HCT116 (cell line): ENCODE measurements around the gene ERLEC1. TPM values are rescaled to one million over a fixed set of nuclear protein-coding genes. Genes with fewer than 3 reads are reported as not detected.

ENCODE experiments used
- ATAC-seq: fragments of 200-7000 bp; cut with Tn5 transposase; 2 replicates; pipeline ENCODE4 v1.9.1; 2020; ENCODE audit warnings: mild to moderate bottlenecking, moderate library complexity
- BruUV-seq: library from RNA; stranded (reverse); fragments of 400-500 nt; replicated peaks from 2 replicates; lab custom pipeline; 2021; lab: Mats Ljungman, UMichigan
- CTCF ChIA-PET: fragments of 300-600 bp; sonication (Branson Sonifier 250); formaldehyde crosslinking; loops from one replicate; lab custom pipeline; 2021; ENCODE audit warnings: antibody characterized with exemption; lab: Charles Lee
- POLR2A ChIA-PET: fragments of 300-600, 350-600 bp; sonication (Branson Sonifier 250); formaldehyde crosslinking; loops from one replicate; lab custom pipeline; 2021; ENCODE audit warnings: antibody characterized with exemption; lab: Charles Lee
- RAD21 ChIA-PET, 2 experiments: fragments of 300-600 bp; sonication (Branson Sonifier 250); formaldehyde crosslinking; loops; one replicate each; lab custom pipeline; 2023; ENCODE audit warnings: low total read pairs in 2 of 2; ENCODE audit not compliant: uncharacterized antibody in 2 of 2, unreplicated experiment in 2 of 2, low non-redundant PET in 1 of 2; lab: Charles Lee
- DNase-seq: peaks from one replicate; pipeline ENCODE4 v3.0.0-alpha.2; 2010; ENCODE audit warnings: low read depth, low spot score
- H2AFZ ChIP-seq: fragments of 200-600 bp; shearing (Covaris generic), sonication (generic); 2 replicates; pipeline ENCODE4 v1.6.1; 2017; ENCODE audit warnings: low read depth, mixed run types, mixed read lengths, antibody characterized with exemption, low read length; ENCODE audit not compliant: poor library complexity, severe bottlenecking
- H3K27ac ChIP-seq: 2 replicates; pipeline ENCODE4 v1.5.1; 2012; ENCODE audit warnings: low read depth, low read length
- H3K27me3 ChIP-seq: fragments of 200-600 bp; sonication (generic); 2 replicates; pipeline ENCODE4 v1.6.1; 2016; ENCODE audit warnings: mixed run types, low read length, mixed read lengths; ENCODE audit not compliant: insufficient read depth
- H3K36me3 ChIP-seq, 2 experiments: fragments of 200-500 bp in 1 of 2; fragments of 200-600 bp in 1 of 2; sonication (Bioruptor generic) in 1 of 2; sonication (generic) in 1 of 2; 2 replicates each; pipeline versions ENCODE4 v1.5.1 to v1.6.1; 2014 to 2016; ENCODE audit warnings: low read length in 2 of 2, inconsistent platforms in 1 of 2, mixed read lengths in 1 of 2, mixed run types in 1 of 2; ENCODE audit not compliant: insufficient read depth in 2 of 2, control insufficient read depth in 1 of 2
- H3K4me1 ChIP-seq, 2 experiments: fragments of 200-600 bp in 1 of 2; sonication (generic) in 1 of 2; 2 replicates each; pipeline versions ENCODE4 v1.5.1 to v1.6.1; 2012 to 2017; ENCODE audit warnings: low read length in 2 of 2, inconsistent platforms in 1 of 2, mild to moderate bottlenecking in 1 of 2, mixed read lengths in 1 of 2, mixed run types in 1 of 2, moderate library complexity in 1 of 2; ENCODE audit not compliant: insufficient read depth in 2 of 2, control insufficient read depth in 1 of 2
- H3K4me2 ChIP-seq: fragments of 200-600 bp; sonication (generic); 2 replicates; pipeline ENCODE4 v1.6.1; 2017; ENCODE audit warnings: mixed run types, low read length, mixed read lengths
- H3K4me3 ChIP-seq, 2 experiments: fragments of 200-600 bp in 1 of 2; sonication (generic) in 1 of 2; replicated peaks in 1 of 2; 2 replicates each; pipeline ENCODE4 v1.5.1; 2011 to 2016; ENCODE audit warnings: low read length in 2 of 2, control low read depth in 1 of 2, low read depth in 1 of 2, mild to moderate bottlenecking in 1 of 2, mixed read lengths in 1 of 2, mixed run types in 1 of 2
- H3K79me2 ChIP-seq: fragments of 200-600 bp; sonication (generic); 2 replicates; pipeline ENCODE4 v1.6.1; 2017; ENCODE audit warnings: mild to moderate bottlenecking, mixed run types, low read length, moderate library complexity, mixed read lengths; ENCODE audit not compliant: insufficient read depth
- H3K9ac ChIP-seq: fragments of 200-600 bp; sonication (generic); 2 replicates; pipeline ENCODE4 v1.6.1; 2016; ENCODE audit warnings: low read length, mixed read lengths
- H3K9me2 ChIP-seq: fragments of 200-600 bp; sonication (generic), shearing (Covaris generic); 2 replicates; pipeline ENCODE4 v1.6.1; 2017; ENCODE audit warnings: mixed run types, mild to moderate bottlenecking, moderate library complexity; ENCODE audit not compliant: insufficient read depth
- H3K9me3 ChIP-seq, 2 experiments: fragments of 200-500 bp in 1 of 2; fragments of 200-600 bp in 1 of 2; sonication (Bioruptor generic) in 1 of 2; sonication (generic) in 1 of 2; 2 replicates each; pipeline ENCODE4 v1.6.1; 2014 to 2017; ENCODE audit warnings: low read length in 2 of 2, mixed read lengths in 2 of 2, inconsistent platforms in 1 of 2, low read depth in 1 of 2, mild to moderate bottlenecking in 1 of 2, mixed run types in 1 of 2, moderate library complexity in 1 of 2; ENCODE audit not compliant: control insufficient read depth in 1 of 2, insufficient read depth in 1 of 2
- H4K20me1 ChIP-seq: fragments of 200-600 bp; sonication (generic), shearing (Covaris generic); 2 replicates; pipeline ENCODE4 v1.6.1; 2017; ENCODE audit warnings: mixed run types, mild to moderate bottlenecking, moderate library complexity; ENCODE audit not compliant: insufficient read depth
- ATF3 ChIP-seq: IDR thresholded peaks from 2 replicates; pipeline ENCODE4 v1.6.1; 2012
- CBX3 ChIP-seq: IDR thresholded peaks from 2 replicates; pipeline ENCODE4 v1.6.1; 2012; ENCODE audit warnings: low read depth
- CEBPB ChIP-seq: IDR thresholded peaks from 2 replicates; pipeline ENCODE4 v1.6.1; 2012; ENCODE audit warnings: low read depth
- ELF1 ChIP-seq: IDR thresholded peaks from 2 replicates; pipeline ENCODE4 v1.6.1; 2012; ENCODE audit warnings: low read depth, borderline replicate concordance
- EZH2phosphoT487 ChIP-seq: fragments of 200-600 bp; IDR thresholded peaks from 2 replicates; pipeline ENCODE4 v1.6.1; 2018; ENCODE audit warnings: antibody characterized with exemption, borderline replicate concordance
- JUND ChIP-seq: IDR thresholded peaks from 2 replicates; pipeline ENCODE4 v1.6.1; 2012
- POLR2A ChIP-seq: IDR thresholded peaks from 2 replicates; pipeline ENCODE4 v1.7.0; 2011; ENCODE audit warnings: borderline replicate concordance; ENCODE audit not compliant: insufficient read depth, insufficient read length; ENCODE audit errors: extremely low read depth
- POLR2AphosphoS5 ChIP-seq: IDR thresholded peaks from 2 replicates; pipeline ENCODE4 v1.6.1; 2011; ENCODE audit warnings: mild to moderate bottlenecking, low read depth, low read length, moderate library complexity
- RAD21 ChIP-seq: IDR thresholded peaks from 2 replicates; pipeline ENCODE4 v1.6.1; 2012; ENCODE audit warnings: low read depth, mild to moderate bottlenecking
- REST ChIP-seq: IDR thresholded peaks from 2 replicates; pipeline ENCODE4 v1.6.1; 2012; ENCODE audit warnings: low read depth
- SIN3A ChIP-seq: IDR thresholded peaks from 2 replicates; pipeline ENCODE4 v1.6.1; 2012; ENCODE audit warnings: low read depth
- TCF7L2 ChIP-seq: IDR thresholded peaks from 2 replicates; pipeline ENCODE4 v1.7.0; 2011; ENCODE audit warnings: borderline replicate concordance, inconsistent platforms; ENCODE audit not compliant: insufficient read depth, insufficient read length; ENCODE audit errors: extremely low read depth
- YY1 ChIP-seq: IDR thresholded peaks from 2 replicates; pipeline ENCODE4 v1.6.1; 2011; ENCODE audit warnings: low read length, low read depth, moderate library complexity, mild to moderate bottlenecking; ENCODE audit not compliant: insufficient replicate concordance; ENCODE audit errors: extremely low read depth
- ZNF274 ChIP-seq: fragments of 200-500 bp; sonication (Bioruptor generic); IDR thresholded peaks from 2 replicates; pipeline ENCODE4 v1.6.1; 2014; ENCODE audit warnings: mild to moderate bottlenecking, low read depth, low read length, inconsistent platforms
- intact Hi-C: fragments of 100-400 bp; cut with micrococcal nuclease; formaldehyde crosslinking; loops from 2 replicates; pipeline ENCODE4 v1.10.0; 2022
- total RNA-seq: library from RNA; stranded (reverse); gene quantifications from one replicate; pipeline ENCODE4 v1.2.1, GENCODE V29; 2021; ENCODE audit not compliant: unreplicated experiment
- TF ChIP-seq, protein P1 (sequence below), 3 experiments: fragments of 200-600 bp in 1 of 3; sonication (generic) in 1 of 3; IDR thresholded peaks in 2 of 3; conservative IDR thresholded peaks in 1 of 3; 2 replicates each; pipeline ENCODE4 v1.5.1; 2012 to 2017; ENCODE audit warnings: low read depth in 2 of 3, low read length in 2 of 3, antibody characterized with exemption in 1 of 3, borderline replicate concordance in 1 of 3, control low read depth in 1 of 3, mild to moderate bottlenecking in 1 of 3, mixed read lengths in 1 of 3, mixed run types in 1 of 3, moderate library complexity in 1 of 3; ENCODE audit not compliant: insufficient read depth in 1 of 3

ERLEC1 gene
- total RNA-seq, 1 experiment from 2014 or later, result 26.9 TPM

GRCh38 chr2:53856272-53856671 lies 69.4 kb downstream of the ERLEC1 start (continued):
- TF ChIP-seq, protein P1, sequence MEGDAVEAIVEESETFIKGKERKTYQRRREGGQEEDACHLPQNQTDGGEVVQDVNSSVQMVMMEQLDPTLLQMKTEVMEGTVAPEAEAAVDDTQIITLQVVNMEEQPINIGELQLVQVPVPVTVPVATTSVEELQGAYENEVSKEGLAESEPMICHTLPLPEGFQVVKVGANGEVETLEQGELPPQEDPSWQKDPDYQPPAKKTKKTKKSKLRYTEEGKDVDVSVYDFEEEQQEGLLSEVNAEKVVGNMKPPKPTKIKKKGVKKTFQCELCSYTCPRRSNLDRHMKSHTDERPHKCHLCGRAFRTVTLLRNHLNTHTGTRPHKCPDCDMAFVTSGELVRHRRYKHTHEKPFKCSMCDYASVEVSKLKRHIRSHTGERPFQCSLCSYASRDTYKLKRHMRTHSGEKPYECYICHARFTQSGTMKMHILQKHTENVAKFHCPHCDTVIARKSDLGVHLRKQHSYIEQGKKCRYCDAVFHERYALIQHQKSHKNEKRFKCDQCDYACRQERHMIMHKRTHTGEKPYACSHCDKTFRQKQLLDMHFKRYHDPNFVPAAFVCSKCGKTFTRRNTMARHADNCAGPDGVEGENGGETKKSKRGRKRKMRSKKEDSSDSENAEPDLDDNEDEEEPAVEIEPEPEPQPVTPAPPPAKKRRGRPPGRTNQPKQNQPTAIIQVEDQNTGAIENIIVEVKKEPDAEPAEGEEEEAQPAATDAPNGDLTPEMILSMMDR (IDR thresholded peaks at IDR 0.05 in 2 of 3, conservative IDR thresholded peaks at IDR 0.05 in 1 of 3; ENCODE audit: borderline replicate concordance in 1 of 3, insufficient read depth in 1 of 3, low read depth in 2 of 3, low read length in 2 of 3), result no peak

GRCh38 chr2:53859206-53860181 lies 72.7 kb downstream of the ERLEC1 start, which contains the start of gene GPR75:
TSS of gene GPR75 (minus strand) at chr2:53859967. CDS start at chr2:53854756, 5,211 bp downstream.
- ChIA-PET CTCF (no interaction called here), RAD21 (no interaction called here), POLR2A (no interaction called here)
- BruUV-seq, result no TSS peak
- no peak within 1 kb of the TSS for H3K4me2 ChIP-seq
- no peak within 1 kb of the TSS for H2AFZ ChIP-seq
- H4K20me1 ChIP-seq, result no peaks in the 10 kb centered on the region; the same call in 1 of the 2 replicates
- H3K27ac ChIP-seq, result no peak within 1 kb of the TSS
- intact Hi-C loops, result no loop called here
- no peaks in the 10 kb centered on the region for H3K4me1 ChIP-seq
- H3K9me3 ChIP-seq, result no peaks in the 10 kb centered on the region
- DNase-seq (no peak), ATAC-seq (no peak)
- H3K27me3 ChIP-seq, result no peaks in the 10 kb centered on the region
- no peaks in the 10 kb centered on the region for H3K9me2 ChIP-seq
- H3K36me3 ChIP-seq, result 0 out of 4 replicates have a peak, but pooled peaks cover 0 to under 1% of the 10 kb centered on the region in 2 experiments
- no peak within 1 kb of the TSS for H3K4me3 ChIP-seq
- no peaks in the 10 kb centered on the region for H3K79me2 ChIP-seq
- no peak within 1 kb of the TSS for H3K9ac ChIP-seq
- TF ChIP-seq POLR2AphosphoS5 (no peak), SIN3A (no peak), ATF3 (no peak), REST (no peak), TCF7L2 (no peak), EZH2phosphoT487 (no peak), ELF1 (no peak), POLR2A (no peak), JUND (no peak), CEBPB (no peak), CBX3 (no peak), YY1 (no peak), ZNF274 (no peak), RAD21 (no peak)
- TF ChIP-seq, protein P1 (IDR thresholded peaks at IDR 0.05 in 2 of 3, conservative IDR thresholded peaks at IDR 0.05 in 1 of 3; ENCODE audit: borderline replicate concordance in 1 of 3, insufficient read depth in 1 of 3, low read depth in 2 of 3, low read length in 2 of 3), result no peak
